Activated T-cell treated with anti-CD3 and anti-CD28 coated beads for 24 hours (primary cell): ENCODE results near the gene DNAJC5.
A peak's percentile ranks its signal among the peaks of the same experiment; 100 is the strongest.

Source experiments
- DNase-seq: peaks from one replicate; pipeline ENCODE4 v3.0.0-alpha.2; 2020; ENCODE audit warnings: low read depth

Gene DNAJC5

DNA sequence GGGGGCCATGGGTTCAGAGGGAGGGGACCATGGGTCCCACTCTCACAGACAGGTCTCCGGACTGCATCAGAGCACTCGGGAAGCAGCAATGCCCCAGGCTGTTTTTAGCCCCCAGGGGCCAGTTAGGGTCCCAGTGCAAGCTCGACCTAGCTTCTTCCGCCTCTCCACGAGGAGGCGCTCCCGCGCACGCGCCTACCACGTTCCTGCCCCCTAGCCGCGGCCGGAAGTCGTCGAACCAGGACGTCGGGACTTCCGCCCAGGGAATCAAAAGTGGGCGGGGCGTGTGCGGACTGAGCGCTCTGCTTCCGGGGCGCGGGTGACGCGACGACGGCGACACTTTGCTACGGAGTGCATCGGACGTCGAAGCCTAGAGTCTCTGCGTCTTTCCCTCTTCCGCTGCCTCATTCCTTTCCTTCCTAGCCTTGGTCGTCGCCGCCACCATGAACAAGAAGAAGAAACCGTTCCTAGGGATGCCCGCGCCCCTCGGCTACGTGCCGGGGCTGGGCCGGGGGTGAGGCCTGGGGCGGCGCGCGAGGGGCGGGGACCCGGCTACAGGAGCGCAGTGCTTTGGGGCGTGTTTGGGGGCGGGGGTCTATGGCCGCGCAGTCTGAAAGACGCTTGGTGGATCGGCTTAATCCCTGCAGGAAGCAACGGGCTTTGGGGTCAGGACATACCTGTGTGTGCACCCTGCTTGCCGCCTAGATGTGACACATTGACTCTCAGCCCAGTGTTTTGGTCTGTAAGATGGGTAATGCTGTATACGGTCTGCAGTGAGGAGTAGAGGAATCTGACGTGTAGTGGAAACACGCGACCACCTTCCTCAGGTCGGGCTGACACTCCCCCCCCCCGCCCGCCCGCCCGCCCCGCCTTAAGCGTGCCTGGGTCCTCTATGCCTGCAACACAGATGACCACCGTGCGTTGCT is 86.1 kb downstream of the DNAJC5 start, which contains the start of gene PRPF6:
Gene PRPF6 (plus strand): TSS at position 327 of the 923 bp plus-strand sequence. CDS start 114 bp downstream, at position 441.
- DNase-seq: peak; percentile 93

DNA sequence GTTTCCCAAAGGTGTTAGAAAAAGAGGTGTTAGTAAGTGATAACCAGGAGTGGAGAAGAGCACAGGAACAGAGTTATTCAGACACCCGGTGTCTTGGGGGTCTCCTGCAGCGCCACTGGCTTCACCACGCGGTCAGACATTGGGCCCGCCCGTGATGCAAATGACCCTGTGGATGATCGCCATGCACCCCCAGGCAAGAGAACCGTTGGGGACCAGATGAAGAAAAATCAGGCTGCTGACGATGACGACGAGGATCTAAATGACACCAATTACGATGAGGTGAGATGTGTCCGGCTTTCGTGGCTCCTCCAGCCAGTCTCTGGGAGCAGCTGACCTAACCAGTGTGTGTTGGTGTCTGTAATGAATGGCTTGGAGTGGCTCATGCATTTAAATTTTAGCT is 88.0 kb downstream of the DNAJC5 start:
- no peak for DNase-seq
